Measurements from ENCODE around the gene ABHD6. TPM values are rescaled to one million over a fixed set of nuclear protein-coding genes. Genes with fewer than 3 reads are reported as not detected.
"Not testable (repeated sequence)": the region's sequence is repeated elsewhere in the genome, so short reads cannot be mapped to it uniquely, and the experiment has no call there.

Gene ABHD6
- total RNA-seq, 1 experiment from 2014 or later, result 12.7 TPM

DNA sequence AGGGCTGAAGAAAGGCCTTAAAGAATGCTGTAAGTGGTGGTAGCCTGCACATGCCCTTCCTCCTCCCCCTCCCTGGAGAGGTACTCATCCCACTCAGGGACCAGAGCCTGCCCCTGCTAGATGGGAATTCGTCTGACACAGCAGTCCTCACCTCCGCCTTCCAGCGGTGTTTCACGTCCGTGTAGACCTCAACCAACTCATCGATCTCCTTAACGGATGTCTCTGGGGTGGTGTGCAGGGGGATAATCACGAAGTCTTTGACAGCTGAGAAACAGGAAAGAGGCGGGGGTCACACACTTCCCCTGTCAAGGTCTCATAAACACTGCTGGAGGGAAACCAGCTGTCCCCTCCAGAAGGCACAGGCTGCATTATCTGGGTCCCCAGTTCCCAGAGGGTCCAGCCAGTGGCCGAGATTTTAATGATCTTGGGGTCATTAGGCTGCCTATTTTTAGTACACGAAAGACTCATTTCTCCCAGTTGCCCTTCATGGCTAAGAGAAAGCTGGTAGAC, 36.7 kb upstream of the ABHD6 start:
- ChIA-PET POLR2A (no interaction called here), CTCF (interaction anchor here (1.4 kb wide), 1 partner anchor 16 kb away, joined by 7 read pairs; no protein-coding TSS in a partner anchor), RAD21 (ENCODE audit: low non-redundant PET in 1 of 2, low total read pairs in 2 of 2, uncharacterized antibody in 2 of 2, unreplicated experiment in 2 of 2) (no interaction called here)
- H3K27ac ChIP-seq (ENCODE audit: low read depth, low read length), result no peak overlapping the region
- H3K9me3 ChIP-seq (ENCODE audit: control insufficient read depth in 1 of 2, insufficient read depth in 1 of 2, low read depth in 1 of 2, low read length in 2 of 2), result no peaks in the 10 kb centered on the region
- intact Hi-C loops (cut with micrococcal nuclease), result no loop called here
- H3K36me3 ChIP-seq (ENCODE audit: control insufficient read depth in 1 of 2, insufficient read depth in 2 of 2, low read length in 2 of 2), result no peaks in the 10 kb centered on the region
- ATAC-seq (no peak), DNase-seq (ENCODE audit: low read depth, low spot score) (no peak)
- no peak overlapping the region for H3K9ac ChIP-seq (ENCODE audit: low read length)
- H2AFZ ChIP-seq (ENCODE audit: low read depth, low read length, poor library complexity, severe bottlenecking), result no peak overlapping the region
- H3K4me2 ChIP-seq (ENCODE audit: low read length), result no peak overlapping the region
- H3K27me3 ChIP-seq (ENCODE audit: insufficient read depth, low read length), result no peaks in the 10 kb centered on the region
- no TSS peak for BruUV-seq (replicated peaks)
- no peaks in the 10 kb centered on the region for H3K9me2 ChIP-seq (ENCODE audit: insufficient read depth)
- no peaks in the 10 kb centered on the region for H3K4me1 ChIP-seq (ENCODE audit: control insufficient read depth in 1 of 2, insufficient read depth in 2 of 2, low read length in 2 of 2)
- TF ChIP-seq POLR2A (IDR thresholded peaks at IDR 0.05; ENCODE audit: borderline replicate concordance, extremely low read depth, insufficient read depth, insufficient read length) (no peak), ZNF274 (IDR thresholded peaks at IDR 0.05; ENCODE audit: low read depth, low read length) (no peak), JUND (IDR thresholded peaks at IDR 0.05) (no peak), RAD21 (IDR thresholded peaks at IDR 0.05; ENCODE audit: low read depth) (no peak), SIN3A (IDR thresholded peaks at IDR 0.05; ENCODE audit: low read depth) (no peak), EZH2phosphoT487 (IDR thresholded peaks at IDR 0.05; ENCODE audit: borderline replicate concordance) (no peak), ELF1 (IDR thresholded peaks at IDR 0.05; ENCODE audit: borderline replicate concordance, low read depth) (no peak), EGR1 (IDR thresholded peaks at IDR 0.05; ENCODE audit: low read depth) (no peak), ZFX (IDR thresholded peaks at IDR 0.05) (no peak), TCF7L2 (IDR thresholded peaks at IDR 0.05; ENCODE audit: borderline replicate concordance, extremely low read depth, insufficient read depth, insufficient read length) (no peak), YY1 (IDR thresholded peaks at IDR 0.05; ENCODE audit: extremely low read depth, insufficient replicate concordance, low read depth, low read length) (no peak)
- TF ChIP-seq, protein P1, sequence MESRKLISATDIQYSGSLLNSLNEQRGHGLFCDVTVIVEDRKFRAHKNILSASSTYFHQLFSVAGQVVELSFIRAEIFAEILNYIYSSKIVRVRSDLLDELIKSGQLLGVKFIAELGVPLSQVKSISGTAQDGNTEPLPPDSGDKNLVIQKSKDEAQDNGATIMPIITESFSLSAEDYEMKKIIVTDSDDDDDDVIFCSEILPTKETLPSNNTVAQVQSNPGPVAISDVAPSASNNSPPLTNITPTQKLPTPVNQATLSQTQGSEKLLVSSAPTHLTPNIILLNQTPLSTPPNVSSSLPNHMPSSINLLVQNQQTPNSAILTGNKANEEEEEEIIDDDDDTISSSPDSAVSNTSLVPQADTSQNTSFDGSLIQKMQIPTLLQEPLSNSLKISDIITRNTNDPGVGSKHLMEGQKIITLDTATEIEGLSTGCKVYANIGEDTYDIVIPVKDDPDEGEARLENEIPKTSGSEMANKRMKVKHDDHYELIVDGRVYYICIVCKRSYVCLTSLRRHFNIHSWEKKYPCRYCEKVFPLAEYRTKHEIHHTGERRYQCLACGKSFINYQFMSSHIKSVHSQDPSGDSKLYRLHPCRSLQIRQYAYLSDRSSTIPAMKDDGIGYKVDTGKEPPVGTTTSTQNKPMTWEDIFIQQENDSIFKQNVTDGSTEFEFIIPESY (IDR thresholded peaks at IDR 0.05; ENCODE audit: extremely low read depth, insufficient replicate concordance, low read length), result no peak
- TF ChIP-seq, protein P2, sequence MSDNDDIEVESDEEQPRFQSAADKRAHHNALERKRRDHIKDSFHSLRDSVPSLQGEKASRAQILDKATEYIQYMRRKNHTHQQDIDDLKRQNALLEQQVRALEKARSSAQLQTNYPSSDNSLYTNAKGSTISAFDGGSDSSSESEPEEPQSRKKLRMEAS (IDR thresholded peaks at IDR 0.05), result no peak
- TF ChIP-seq, protein P3, sequence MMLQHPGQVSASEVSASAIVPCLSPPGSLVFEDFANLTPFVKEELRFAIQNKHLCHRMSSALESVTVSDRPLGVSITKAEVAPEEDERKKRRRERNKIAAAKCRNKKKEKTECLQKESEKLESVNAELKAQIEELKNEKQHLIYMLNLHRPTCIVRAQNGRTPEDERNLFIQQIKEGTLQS (IDR thresholded peaks at IDR 0.05), result no peak
- TF ChIP-seq, protein P4, sequence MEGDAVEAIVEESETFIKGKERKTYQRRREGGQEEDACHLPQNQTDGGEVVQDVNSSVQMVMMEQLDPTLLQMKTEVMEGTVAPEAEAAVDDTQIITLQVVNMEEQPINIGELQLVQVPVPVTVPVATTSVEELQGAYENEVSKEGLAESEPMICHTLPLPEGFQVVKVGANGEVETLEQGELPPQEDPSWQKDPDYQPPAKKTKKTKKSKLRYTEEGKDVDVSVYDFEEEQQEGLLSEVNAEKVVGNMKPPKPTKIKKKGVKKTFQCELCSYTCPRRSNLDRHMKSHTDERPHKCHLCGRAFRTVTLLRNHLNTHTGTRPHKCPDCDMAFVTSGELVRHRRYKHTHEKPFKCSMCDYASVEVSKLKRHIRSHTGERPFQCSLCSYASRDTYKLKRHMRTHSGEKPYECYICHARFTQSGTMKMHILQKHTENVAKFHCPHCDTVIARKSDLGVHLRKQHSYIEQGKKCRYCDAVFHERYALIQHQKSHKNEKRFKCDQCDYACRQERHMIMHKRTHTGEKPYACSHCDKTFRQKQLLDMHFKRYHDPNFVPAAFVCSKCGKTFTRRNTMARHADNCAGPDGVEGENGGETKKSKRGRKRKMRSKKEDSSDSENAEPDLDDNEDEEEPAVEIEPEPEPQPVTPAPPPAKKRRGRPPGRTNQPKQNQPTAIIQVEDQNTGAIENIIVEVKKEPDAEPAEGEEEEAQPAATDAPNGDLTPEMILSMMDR (IDR thresholded peaks at IDR 0.05 in 2 of 3, conservative IDR thresholded peaks at IDR 0.05 in 1 of 3; ENCODE audit: borderline replicate concordance in 1 of 3, insufficient read depth in 1 of 3, low read depth in 2 of 3, low read length in 2 of 3), result no peak
- H3K79me2 ChIP-seq (ENCODE audit: insufficient read depth, low read length), result no peaks in the 10 kb centered on the region
- H3K4me3 ChIP-seq (replicated peaks in 1 of 2; ENCODE audit: low read depth in 1 of 2, low read length in 2 of 2), result no peak overlapping the region
- H4K20me1 ChIP-seq (ENCODE audit: insufficient read depth), result no peaks in the 10 kb centered on the region

DNA sequence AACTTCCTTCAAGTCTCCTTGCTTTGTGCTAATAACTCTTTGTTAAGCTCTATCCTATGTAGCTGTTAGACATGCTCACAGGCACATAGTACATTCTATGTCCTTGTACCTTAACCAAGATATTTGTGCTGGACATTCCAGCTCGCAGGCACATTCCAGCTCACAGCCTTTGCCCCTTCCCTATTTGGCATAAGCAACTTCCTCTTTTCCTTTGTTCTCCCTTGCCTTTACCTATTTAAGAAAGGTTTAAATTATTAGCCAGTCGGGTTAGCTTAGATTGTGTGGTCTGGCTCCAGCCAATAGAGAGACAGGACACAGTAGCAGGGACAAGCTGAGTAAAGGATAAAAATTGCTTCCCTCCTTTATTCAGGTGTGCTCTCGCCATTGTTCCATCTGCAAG, 36.1 kb upstream of the ABHD6 start:
- BruUV-seq (replicated peaks); H3K4me2 ChIP-seq (ENCODE audit: low read length); H3K27ac ChIP-seq (ENCODE audit: low read depth, low read length); H2AFZ ChIP-seq (ENCODE audit: low read depth, low read length, poor library complexity, severe bottlenecking); POLR2A ChIA-PET; H3K9ac ChIP-seq (ENCODE audit: low read length); H4K20me1 ChIP-seq (ENCODE audit: insufficient read depth); RAD21 ChIA-PET (ENCODE audit: low non-redundant PET in 1 of 2, low total read pairs in 2 of 2, uncharacterized antibody in 2 of 2, unreplicated experiment in 2 of 2); ATAC-seq; H3K79me2 ChIP-seq (ENCODE audit: insufficient read depth, low read length); H3K4me1 ChIP-seq (ENCODE audit: control insufficient read depth in 1 of 2, insufficient read depth in 2 of 2, low read length in 2 of 2); H3K36me3 ChIP-seq (ENCODE audit: control insufficient read depth in 1 of 2, insufficient read depth in 2 of 2, low read length in 2 of 2); DNase-seq (ENCODE audit: low read depth, low spot score); H3K9me3 ChIP-seq (ENCODE audit: control insufficient read depth in 1 of 2, insufficient read depth in 1 of 2, low read depth in 1 of 2, low read length in 2 of 2); intact Hi-C loops (cut with micrococcal nuclease); H3K9me2 ChIP-seq (ENCODE audit: insufficient read depth); H3K27me3 ChIP-seq (ENCODE audit: insufficient read depth, low read length); H3K4me3 ChIP-seq (replicated peaks in 1 of 2; ENCODE audit: low read depth in 1 of 2, low read length in 2 of 2): not testable (repeated sequence)
- CTCF ChIA-PET, result interaction anchor here (1.4 kb wide), 1 partner anchor 16 kb away, joined by 7 read pairs; no protein-coding TSS in a partner anchor
